Measurements from ENCODE around the gene NAA60.
A peak's percentile ranks its signal among the peaks of the same experiment; 100 is the strongest.

The NAA60 gene

DNA sequence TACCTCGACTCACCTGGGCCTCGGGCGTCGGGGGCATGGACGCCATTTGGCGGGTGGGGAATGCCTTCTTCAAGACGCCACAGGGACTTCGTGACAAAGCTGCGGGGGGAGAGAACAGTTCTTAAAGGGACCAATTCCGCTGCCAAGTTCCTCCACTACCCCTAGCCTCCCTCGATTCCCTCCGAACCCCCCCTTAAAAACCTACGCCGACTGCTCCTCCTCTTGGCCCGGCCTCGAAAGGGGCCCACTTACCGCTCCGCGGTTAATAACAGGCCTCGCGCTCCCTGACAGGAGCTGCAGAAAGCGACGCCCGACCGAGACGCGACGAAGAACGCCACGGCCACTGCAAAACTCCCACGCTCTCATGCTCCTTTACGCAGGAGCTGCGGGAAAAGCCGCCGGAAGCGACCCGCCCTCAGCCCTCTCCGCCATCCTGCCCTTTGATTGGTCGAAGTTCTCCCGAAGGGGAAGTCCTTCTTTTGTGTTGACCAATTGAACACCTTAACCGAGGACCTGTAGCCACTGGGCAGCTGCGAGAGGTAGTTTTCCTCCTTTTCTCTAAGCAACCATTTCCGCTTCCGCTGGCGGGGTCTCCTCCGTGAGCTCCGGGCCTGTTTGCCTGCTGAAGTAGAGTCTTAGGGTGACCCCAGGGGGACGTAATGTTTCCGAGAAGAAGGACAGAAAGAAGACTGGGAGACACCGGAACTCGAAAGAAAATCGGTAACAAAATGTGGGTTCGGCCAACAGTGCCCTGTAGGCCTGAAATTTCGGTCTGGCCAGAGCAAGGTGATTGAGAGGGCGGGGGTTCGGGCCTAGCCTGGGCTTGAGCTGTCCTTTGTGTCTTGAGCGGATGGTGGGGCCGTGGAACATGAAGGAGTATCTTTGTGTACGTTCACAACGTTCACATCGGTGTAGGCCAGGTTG is at the start of gene NAA60, which contains the start of gene ZNF597:
Gene NAA60, plus strand, starts transcription at position 573 of the 924 bp plus-strand sequence. CDS start 32,548 bp downstream, outside the sequence.
Gene ZNF597, minus strand, starts transcription at position 397 of the 924 bp plus-strand sequence. Its CDS starts 351 bp downstream, at position 46.
- Histone ChIP-seq H3K9me3 (ENCODE audit: insufficient read depth, low read depth, low read length) (no peaks in the 10 kb centered on the region), H3K27me3 (ENCODE audit: insufficient read depth, low read length, poor library complexity, severe bottlenecking) (no peaks in the 10 kb centered on the region), H3K9me2 (replicated peaks; ENCODE audit: low read depth, low read length) (no peaks in the 10 kb centered on the region), H3K79me2 (ENCODE audit: insufficient read depth, low read length) (peaks cover 51% of the 10 kb centered on the region), H3K4me1 (ENCODE audit: insufficient read depth, low read length, poor library complexity, severe bottlenecking) (no peaks in the 10 kb centered on the region), H3K4me3 (ENCODE audit: low read length, poor library complexity, severe bottlenecking) (peak within 1 kb of the TSS; percentile 95), H3K9ac (ENCODE audit: low read depth, low read length, poor library complexity, severe bottlenecking) (peak within 1 kb of the TSS; percentile 95), H3K4me2 (ENCODE audit: low read depth, low read length, poor library complexity, severe bottlenecking) (peak within 1 kb of the TSS; percentile 93), H4K20me1 (ENCODE audit: insufficient read depth, low read length, poor library complexity, severe bottlenecking) (peaks cover 10% of the 10 kb centered on the region), H2AFZ (ENCODE audit: low read length) (peak within 1 kb of the TSS; percentile 73), H3K36me3 (ENCODE audit: insufficient read depth, low read length) (no peaks in the 10 kb centered on the region), H3F3A (ENCODE audit: low read depth) (no peaks in the 10 kb centered on the region)
- no peak for TF ChIP-seq EZH2phosphoT487 (IDR thresholded peaks at IDR 0.05; ENCODE audit: borderline replicate concordance)

GRCh38 chr16:3400446-3400778 is 43.1 kb upstream of the NAA60 start:
- TF ChIP-seq EZH2phosphoT487 (IDR thresholded peaks at IDR 0.05; ENCODE audit: borderline replicate concordance): no peak
- TF ChIP-seq, protein P1, sequence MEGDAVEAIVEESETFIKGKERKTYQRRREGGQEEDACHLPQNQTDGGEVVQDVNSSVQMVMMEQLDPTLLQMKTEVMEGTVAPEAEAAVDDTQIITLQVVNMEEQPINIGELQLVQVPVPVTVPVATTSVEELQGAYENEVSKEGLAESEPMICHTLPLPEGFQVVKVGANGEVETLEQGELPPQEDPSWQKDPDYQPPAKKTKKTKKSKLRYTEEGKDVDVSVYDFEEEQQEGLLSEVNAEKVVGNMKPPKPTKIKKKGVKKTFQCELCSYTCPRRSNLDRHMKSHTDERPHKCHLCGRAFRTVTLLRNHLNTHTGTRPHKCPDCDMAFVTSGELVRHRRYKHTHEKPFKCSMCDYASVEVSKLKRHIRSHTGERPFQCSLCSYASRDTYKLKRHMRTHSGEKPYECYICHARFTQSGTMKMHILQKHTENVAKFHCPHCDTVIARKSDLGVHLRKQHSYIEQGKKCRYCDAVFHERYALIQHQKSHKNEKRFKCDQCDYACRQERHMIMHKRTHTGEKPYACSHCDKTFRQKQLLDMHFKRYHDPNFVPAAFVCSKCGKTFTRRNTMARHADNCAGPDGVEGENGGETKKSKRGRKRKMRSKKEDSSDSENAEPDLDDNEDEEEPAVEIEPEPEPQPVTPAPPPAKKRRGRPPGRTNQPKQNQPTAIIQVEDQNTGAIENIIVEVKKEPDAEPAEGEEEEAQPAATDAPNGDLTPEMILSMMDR (conservative IDR thresholded peaks at IDR 0.05; ENCODE audit: low read length): no peak
- Histone ChIP-seq H3F3A (ENCODE audit: low read depth) (no peaks in the 10 kb centered on the region), H3K4me1 (ENCODE audit: insufficient read depth, low read length, poor library complexity, severe bottlenecking) (peaks cover 4% of the 10 kb centered on the region), H3K9ac (ENCODE audit: low read depth, low read length, poor library complexity, severe bottlenecking) (peak overlapping the region; percentile 86), H3K9me2 (replicated peaks; ENCODE audit: low read depth, low read length) (no peaks in the 10 kb centered on the region), H3K79me2 (ENCODE audit: insufficient read depth, low read length) (peaks cover 33% of the 10 kb centered on the region), H3K36me3 (ENCODE audit: insufficient read depth, low read length) (no peaks in the 10 kb centered on the region), H3K4me2 (ENCODE audit: low read depth, low read length, poor library complexity, severe bottlenecking) (peak overlapping the region; percentile 79), H3K27me3 (ENCODE audit: insufficient read depth, low read length, poor library complexity, severe bottlenecking) (no peaks in the 10 kb centered on the region), H4K20me1 (ENCODE audit: insufficient read depth, low read length, poor library complexity, severe bottlenecking) (no peaks in the 10 kb centered on the region), H2AFZ (ENCODE audit: low read length) (peak overlapping the region; percentile 82), H3K9me3 (ENCODE audit: insufficient read depth, low read depth, low read length) (no peaks in the 10 kb centered on the region), H3K4me3 (ENCODE audit: low read length, poor library complexity, severe bottlenecking) (peak overlapping the region; percentile 98)

- Histone ChIP-seq H3K9ac (ENCODE audit: low read depth, low read length, poor library complexity, severe bottlenecking) (peak within 1 kb of the TSS; percentile 86), H3K4me1 (ENCODE audit: insufficient read depth, low read length, poor library complexity, severe bottlenecking) (peaks cover 4% of the 10 kb centered on the region), H3K36me3 (ENCODE audit: insufficient read depth, low read length) (no peaks in the 10 kb centered on the region), H3K27me3 (ENCODE audit: insufficient read depth, low read length, poor library complexity, severe bottlenecking) (no peaks in the 10 kb centered on the region), H3K79me2 (ENCODE audit: insufficient read depth, low read length) (peaks cover 33% of the 10 kb centered on the region), H2AFZ (ENCODE audit: low read length) (peak within 1 kb of the TSS; percentile 82), H4K20me1 (ENCODE audit: insufficient read depth, low read length, poor library complexity, severe bottlenecking) (no peaks in the 10 kb centered on the region), H3F3A (ENCODE audit: low read depth) (no peaks in the 10 kb centered on the region), H3K9me2 (replicated peaks; ENCODE audit: low read depth, low read length) (no peaks in the 10 kb centered on the region), H3K4me3 (ENCODE audit: low read length, poor library complexity, severe bottlenecking) (peak within 1 kb of the TSS; percentile 98), H3K9me3 (ENCODE audit: insufficient read depth, low read depth, low read length) (no peaks in the 10 kb centered on the region), H3K4me2 (ENCODE audit: low read depth, low read length, poor library complexity, severe bottlenecking) (peak within 1 kb of the TSS; percentile 84)
- TF ChIP-seq, protein P1 (conservative IDR thresholded peaks at IDR 0.05; ENCODE audit: low read length): no peak
- TF ChIP-seq EZH2phosphoT487 (IDR thresholded peaks at IDR 0.05; ENCODE audit: borderline replicate concordance): no peak
These were observed 42.4 kb upstream of the NAA60 start, which contains the start of the genes ZNF174 and ZSCAN32 for GRCh38 chr16:3400779-3401688. Gene ZNF174 (plus strand): TSS chr16:3401215. CDS start chr16:3402005, 790 bp downstream. Gene ZSCAN32 (minus strand): TSS chr16:3401004. CDS start chr16:3397557, 3,447 bp downstream.

Measured in Loucy (cell line).